CD14-positive monocyte (primary cell): ENCODE results near the gene SEC24C. TPM values are rescaled to one million over a fixed set of nuclear protein-coding genes. Genes with fewer than 3 reads are reported as not detected.

ENCODE experiments used
- DNase-seq, 3 donors: peaks; one replicate each; pipeline ENCODE4 v3.0.0-alpha.2; 2011 to 2022
- H2AFZ ChIP-seq: 2 replicates; pipeline ENCODE4 v1.6.0; 2012; ENCODE audit warnings: mild to moderate bottlenecking, low read depth, low read length, inconsistent platforms; ENCODE audit not compliant: insufficient read depth, poor library complexity, severe bottlenecking
- H3K27ac ChIP-seq, 2 donors: 1 replicate in 1 of 2; 2 replicates in 1 of 2; pipeline ENCODE4 v1.5.1; 2012 to 2013; ENCODE audit warnings: low read length in 2 of 2, control low read depth in 1 of 2, inconsistent platforms in 1 of 2, low read depth in 1 of 2, mild to moderate bottlenecking in 1 of 2
- H3K27me3 ChIP-seq, 2 donors: one replicate each; pipeline versions ENCODE4 v1.6.0 to v1.6.1; 2011 to 2013; ENCODE audit warnings: low read length in 2 of 2; ENCODE audit not compliant: control insufficient read depth in 2 of 2, insufficient read depth in 2 of 2
- H3K36me3 ChIP-seq, 2 donors: replicated peaks in 1 of 2; 1 replicate in 1 of 2; 2 replicates in 1 of 2; pipeline versions ENCODE4 v1.5.1 to v1.6.1; 2012 to 2013; ENCODE audit warnings: low read length in 2 of 2, control low read depth in 1 of 2, inconsistent platforms in 1 of 2, mild to moderate bottlenecking in 1 of 2; ENCODE audit not compliant: insufficient read depth in 2 of 2, control insufficient read depth in 1 of 2
- H3K4me1 ChIP-seq, 2 donors: 1 replicate in 1 of 2; 2 replicates in 1 of 2; pipeline versions ENCODE4 v1.5.1 to v1.6.1; 2012 to 2013; ENCODE audit warnings: low read length in 2 of 2, control low read depth in 1 of 2, inconsistent platforms in 1 of 2, mild to moderate bottlenecking in 1 of 2, moderate library complexity in 1 of 2; ENCODE audit not compliant: insufficient read depth in 2 of 2, control insufficient read depth in 1 of 2
- H3K4me2 ChIP-seq: replicated peaks from 2 replicates; pipeline ENCODE3; 2012; ENCODE audit warnings: low read length, moderate library complexity, mild to moderate bottlenecking; ENCODE audit not compliant: poor library complexity, severe bottlenecking; ENCODE audit errors: extremely low read depth
- H3K4me3 ChIP-seq, 3 experiments: fragments of 200-600 bp in 1 of 3; sonication (generic) in 1 of 3; replicated peaks in 1 of 3; 1 replicate in 2 of 3; 2 replicates in 1 of 3; pipeline ENCODE4 v1.5.1; 2011 to 2013; ENCODE audit warnings: low read length in 3 of 3, mild to moderate bottlenecking in 3 of 3, control low read depth in 2 of 3, low read depth in 2 of 3, inconsistent platforms in 1 of 3, moderate library complexity in 1 of 3
- H3K79me2 ChIP-seq: 2 replicates; pipeline ENCODE4 v1.6.0; 2012; ENCODE audit warnings: mild to moderate bottlenecking, control low read depth, inconsistent platforms, low read length, moderate library complexity; ENCODE audit not compliant: insufficient read depth
- H3K9ac ChIP-seq: 2 replicates; pipeline ENCODE4 v1.6.0; 2017; ENCODE audit warnings: low read length, mild to moderate bottlenecking; ENCODE audit not compliant: insufficient read depth, poor library complexity, severe bottlenecking
- H3K9me3 ChIP-seq, 2 donors: replicated peaks in 1 of 2; 1 replicate in 1 of 2; 2 replicates in 1 of 2; pipeline versions ENCODE4 v1.5.1 to v1.6.1; 2012 to 2013; ENCODE audit warnings: low read length in 2 of 2, control low read depth in 1 of 2; ENCODE audit not compliant: control insufficient read depth in 1 of 2, insufficient read depth in 1 of 2
- H4K20me1 ChIP-seq: 2 replicates; pipeline ENCODE4 v1.6.0; 2012; ENCODE audit warnings: mild to moderate bottlenecking, low read length, control low read depth, moderate library complexity; ENCODE audit not compliant: insufficient read depth
- H3K27ac Mint-ChIP-seq, 7 donors: one replicate each; pipeline ENCODE4 v1.8.0; 2020; ENCODE audit warnings: mild to moderate bottlenecking in 7 of 7, mixed read lengths in 7 of 7, moderate library complexity in 6 of 7, inconsistent platforms in 2 of 7
- H3K27me3 Mint-ChIP-seq, 3 donors: one replicate each; pipeline ENCODE4 v1.8.0; 2021 to 2022; ENCODE audit warnings: low read depth in 3 of 3, mild to moderate bottlenecking in 3 of 3, mixed read lengths in 3 of 3, moderate library complexity in 3 of 3, inconsistent platforms in 1 of 3
- H3K36me3 Mint-ChIP-seq, 2 donors: one replicate each; pipeline ENCODE4 v1.8.0; 2020; ENCODE audit warnings: mixed read lengths in 2 of 2, inconsistent platforms in 1 of 2, mild to moderate bottlenecking in 1 of 2
- H3K4me1 Mint-ChIP-seq: one replicate; pipeline ENCODE4 v1.8.0; 2020; ENCODE audit warnings: mild to moderate bottlenecking, mixed read lengths
- H3K4me3 Mint-ChIP-seq, 2 donors: one replicate each; pipeline ENCODE4 v1.8.0; 2020; ENCODE audit warnings: mild to moderate bottlenecking in 2 of 2, mixed read lengths in 2 of 2, moderate library complexity in 1 of 2
- H3K9me3 Mint-ChIP-seq, 7 donors: one replicate each; pipeline ENCODE4 v1.8.0; 2020 to 2022; ENCODE audit warnings: mixed read lengths in 7 of 7, mild to moderate bottlenecking in 6 of 7, moderate library complexity in 6 of 7, inconsistent platforms in 2 of 7
- WGBS: methylation state at CpG from one replicate; pipeline ENCODE4 v1.1.5; 2013; ENCODE audit warnings: missing lambda C conversion rate; ENCODE audit not compliant: insufficient coverage; 5-methylcytosine and 5-hydroxymethylcytosine counted together
- intact Hi-C, 2 donors: fragments of 100-400 bp; cut with micrococcal nuclease; formaldehyde crosslinking; loops; one replicate each; pipeline versions ENCODE4 v1.15.0 to v1.15.1; 2023
- polyA plus RNA-seq, 3 donors: library from polyadenylated mRNA; depleted of rRNA in 1 of 3; unstranded in 2 of 3; stranded (reverse) in 1 of 3; fragments of 300-500 nt in 2 of 3; fragments of >200 nt in 1 of 3; fragmentation: Illumina TruSeq in 2 of 3; gene quantifications; 1 replicate in 2 of 3; 2 replicates in 1 of 3; pipeline ENCODE4 v1.2.3, GENCODE V29; 2012 to 2021
- TF ChIP-seq, protein P1 (sequence below): fragments of 200-600 bp; IDR thresholded peaks from one replicate; pipeline ENCODE4 v1.8.0; 2022; ENCODE audit warnings: antibody characterized with exemption, mild to moderate bottlenecking

Gene SEC24C
- polyA plus RNA-seq, 3 donors = 25.7 to 65.8 (median 44.8) TPM

DNA sequence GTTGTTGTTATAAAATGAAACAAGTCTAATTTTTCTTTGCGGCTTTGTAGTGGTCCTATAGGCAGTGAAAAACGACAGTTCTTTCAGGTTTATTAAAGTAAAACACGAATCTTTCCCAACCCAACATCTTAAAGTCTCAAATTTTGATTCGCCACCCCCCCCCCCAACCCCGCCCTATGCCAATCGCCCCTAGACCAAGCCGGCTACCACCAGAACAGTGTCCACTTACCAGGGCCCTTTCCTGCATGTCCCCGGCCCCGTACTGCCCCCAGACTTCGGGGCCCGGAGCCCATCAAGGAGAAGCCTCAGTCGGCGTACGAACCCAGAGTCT is 37.3 kb downstream of the SEC24C start:
- Mint-ChIP-seq H3K4me3 (peak overlapping the region; percentile 99), H3K4me1 (peaks cover 30% of the 10 kb centered on the region), H3K27ac (peak overlapping the region; percentile 94 to 98 (median 97)), H3K36me3 (peaks cover 17 to 27% of the 10 kb centered on the region in 2 donors), H3K27me3 (no peaks in the 10 kb centered on the region), H3K9me3 (peaks cover 0 to 2% (median 0%) of the 10 kb centered on the region in 7 donors)
- WGBS = 2% methylated on average over 11 of the region's 14 CpGs
- no peak for DNase-seq
- Histone ChIP-seq H3K36me3 (peaks cover 14 to 28% of the 10 kb centered on the region in 2 donors), H3K4me1 (peaks cover 32 to 36% of the 10 kb centered on the region in 2 donors), H4K20me1 (peaks cover 12% of the 10 kb centered on the region), H3K9me3 (no peaks in the 10 kb centered on the region), H3K79me2 (peaks cover 87% of the 10 kb centered on the region), H3K4me2 (peak overlapping the region; percentile 85), H2AFZ (peak overlapping the region; percentile 94), H3K9ac (peak overlapping the region; percentile 90), H3K27me3 (no peaks in the 10 kb centered on the region), H3K4me3 (peak overlapping the region; percentile 84 to 89 (median 89)), H3K27ac (peak overlapping the region; percentile 76 to 89)
- intact Hi-C loops = loop anchor here in 1 of 2 donors (5.0 kb wide), 1 partner anchor 39 kb away; the partner anchor contains the start of gene SEC24C
- TF ChIP-seq, protein P1, sequence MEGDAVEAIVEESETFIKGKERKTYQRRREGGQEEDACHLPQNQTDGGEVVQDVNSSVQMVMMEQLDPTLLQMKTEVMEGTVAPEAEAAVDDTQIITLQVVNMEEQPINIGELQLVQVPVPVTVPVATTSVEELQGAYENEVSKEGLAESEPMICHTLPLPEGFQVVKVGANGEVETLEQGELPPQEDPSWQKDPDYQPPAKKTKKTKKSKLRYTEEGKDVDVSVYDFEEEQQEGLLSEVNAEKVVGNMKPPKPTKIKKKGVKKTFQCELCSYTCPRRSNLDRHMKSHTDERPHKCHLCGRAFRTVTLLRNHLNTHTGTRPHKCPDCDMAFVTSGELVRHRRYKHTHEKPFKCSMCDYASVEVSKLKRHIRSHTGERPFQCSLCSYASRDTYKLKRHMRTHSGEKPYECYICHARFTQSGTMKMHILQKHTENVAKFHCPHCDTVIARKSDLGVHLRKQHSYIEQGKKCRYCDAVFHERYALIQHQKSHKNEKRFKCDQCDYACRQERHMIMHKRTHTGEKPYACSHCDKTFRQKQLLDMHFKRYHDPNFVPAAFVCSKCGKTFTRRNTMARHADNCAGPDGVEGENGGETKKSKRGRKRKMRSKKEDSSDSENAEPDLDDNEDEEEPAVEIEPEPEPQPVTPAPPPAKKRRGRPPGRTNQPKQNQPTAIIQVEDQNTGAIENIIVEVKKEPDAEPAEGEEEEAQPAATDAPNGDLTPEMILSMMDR = no peak

DNA sequence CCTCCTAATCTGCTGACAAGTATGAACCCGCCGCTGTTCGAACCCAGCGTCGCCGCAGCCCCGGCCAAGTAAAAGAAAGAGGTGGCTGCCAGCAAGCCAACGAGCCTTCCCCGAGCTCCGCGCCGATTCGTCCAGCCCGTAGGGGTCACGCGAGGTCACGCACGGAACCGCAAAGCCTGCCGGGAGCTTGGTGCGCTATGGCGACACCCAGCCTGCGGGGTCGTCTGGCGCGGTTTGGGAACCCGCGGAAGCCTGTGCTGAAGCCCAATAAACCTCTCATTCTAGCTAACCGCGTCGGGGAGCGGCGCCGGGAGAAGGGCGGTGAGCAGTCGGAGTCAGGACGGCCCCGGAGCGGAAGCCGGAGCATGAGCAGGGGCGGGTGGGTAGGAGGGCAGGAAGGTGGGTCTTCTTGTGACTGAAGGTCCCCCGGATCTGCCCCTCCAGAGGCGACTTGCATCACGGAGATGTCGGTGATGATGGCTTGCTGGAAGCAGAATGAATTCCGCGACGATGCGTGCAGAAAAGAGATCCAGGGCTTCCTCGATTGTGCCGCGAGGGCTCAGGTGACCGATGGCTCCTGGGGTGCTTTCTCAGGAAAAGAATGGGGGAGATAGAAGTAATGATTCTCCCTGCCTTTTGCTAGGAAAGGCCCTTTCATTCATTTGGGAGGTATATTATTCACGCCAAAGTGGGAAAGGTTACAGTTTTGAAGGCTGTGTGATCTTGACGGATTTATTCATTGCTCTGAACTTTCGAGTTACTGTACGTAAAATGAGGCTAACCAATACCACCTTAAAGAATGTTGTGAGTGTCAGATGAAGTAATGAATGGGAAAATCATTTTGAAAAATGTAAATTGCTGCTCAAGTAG is 37.9 kb downstream of the SEC24C start, which contains the start of gene CHCHD1:
Gene CHCHD1, plus strand, starts transcription at position 170 of the 870 bp plus-strand sequence. Its CDS starts 28 bp downstream, at position 198.
- under 1% methylated on average over 41 of the region's 57 CpGs for WGBS
- intact Hi-C loops = loop anchor here in 1 of 2 donors (5.0 kb wide), 1 partner anchor 40 kb away; the partner anchor contains the start of gene SEC24C
- H3K4me1 ChIP-seq = peaks cover 38 to 42% of the 10 kb centered on the region in 2 donors

More for the DNA sequence above, 37.9 kb downstream of the SEC24C start, which contains the start of gene CHCHD1:
- peak within 1 kb of the TSS; percentile 99 for H3K4me3 Mint-ChIP-seq
- no peaks in the 10 kb centered on the region for H3K9me3 ChIP-seq
- H3K36me3 ChIP-seq = peaks cover 14 to 25% of the 10 kb centered on the region in 2 donors
- H4K20me1 ChIP-seq = peaks cover 18% of the 10 kb centered on the region
- H3K9me3 Mint-ChIP-seq = peaks cover 0 to 2% (median 0%) of the 10 kb centered on the region in 7 donors
- DNase-seq = peak; percentile 78 to 82 (median 80)
- H3K79me2 ChIP-seq = peaks cover 87% of the 10 kb centered on the region
- H3K27me3 ChIP-seq = no peaks in the 10 kb centered on the region
- no peaks in the 10 kb centered on the region for H3K27me3 Mint-ChIP-seq
- H3K4me2 ChIP-seq = peak within 1 kb of the TSS; percentile 85
- peak within 1 kb of the TSS; percentile 76 to 89 for H3K27ac ChIP-seq
- peak within 1 kb of the TSS; percentile 94 to 98 (median 97) for H3K27ac Mint-ChIP-seq
- TF ChIP-seq, protein P1 = no peak
- peak within 1 kb of the TSS; percentile 84 to 89 (median 89) for H3K4me3 ChIP-seq
- H3K4me1 Mint-ChIP-seq = peaks cover 34% of the 10 kb centered on the region
- peaks cover 14 to 29% of the 10 kb centered on the region in 2 donors for H3K36me3 Mint-ChIP-seq
- H2AFZ ChIP-seq = peak within 1 kb of the TSS; percentile 94
- H3K9ac ChIP-seq = peak within 1 kb of the TSS; percentile 90
